HCT116 (cell line): Measurements from ENCODE around the gene GPM6B. TPM values are rescaled to one million over a fixed set of nuclear protein-coding genes. Genes with fewer than 3 reads are reported as not detected.

Experiments used
- ATAC-seq: fragments of 200-7000 bp; cut with Tn5 transposase; 2 replicates; pipeline ENCODE4 v1.9.1; 2020; ENCODE audit warnings: mild to moderate bottlenecking, moderate library complexity
- BruUV-seq: library from RNA; stranded (reverse); fragments of 400-500 nt; replicated peaks from 2 replicates; lab custom pipeline; 2021; lab: Mats Ljungman, UMichigan
- CTCF ChIA-PET: fragments of 300-600 bp; sonication (Branson Sonifier 250); formaldehyde crosslinking; loops from one replicate; lab custom pipeline; 2021; ENCODE audit warnings: antibody characterized with exemption; lab: Charles Lee
- POLR2A ChIA-PET: fragments of 300-600, 350-600 bp; sonication (Branson Sonifier 250); formaldehyde crosslinking; loops from one replicate; lab custom pipeline; 2021; ENCODE audit warnings: antibody characterized with exemption; lab: Charles Lee
- RAD21 ChIA-PET, 2 experiments: fragments of 300-600 bp; sonication (Branson Sonifier 250); formaldehyde crosslinking; loops; one replicate each; lab custom pipeline; 2023; ENCODE audit warnings: low total read pairs in 2 of 2; ENCODE audit not compliant: uncharacterized antibody in 2 of 2, unreplicated experiment in 2 of 2, low non-redundant PET in 1 of 2; lab: Charles Lee
- DNase-seq: peaks from one replicate; pipeline ENCODE4 v3.0.0-alpha.2; 2010; ENCODE audit warnings: low read depth, low spot score
- H2AFZ ChIP-seq: fragments of 200-600 bp; shearing (Covaris generic), sonication (generic); 2 replicates; pipeline ENCODE4 v1.6.1; 2017; ENCODE audit warnings: low read depth, mixed run types, mixed read lengths, antibody characterized with exemption, low read length; ENCODE audit not compliant: poor library complexity, severe bottlenecking
- H3K27ac ChIP-seq: 2 replicates; pipeline ENCODE4 v1.5.1; 2012; ENCODE audit warnings: low read depth, low read length
- H3K27me3 ChIP-seq: fragments of 200-600 bp; sonication (generic); 2 replicates; pipeline ENCODE4 v1.6.1; 2016; ENCODE audit warnings: mixed run types, low read length, mixed read lengths; ENCODE audit not compliant: insufficient read depth
- H3K36me3 ChIP-seq, 2 experiments: fragments of 200-500 bp in 1 of 2; fragments of 200-600 bp in 1 of 2; sonication (Bioruptor generic) in 1 of 2; sonication (generic) in 1 of 2; 2 replicates each; pipeline versions ENCODE4 v1.5.1 to v1.6.1; 2014 to 2016; ENCODE audit warnings: low read length in 2 of 2, inconsistent platforms in 1 of 2, mixed read lengths in 1 of 2, mixed run types in 1 of 2; ENCODE audit not compliant: insufficient read depth in 2 of 2, control insufficient read depth in 1 of 2
- H3K4me1 ChIP-seq, 2 experiments: fragments of 200-600 bp in 1 of 2; sonication (generic) in 1 of 2; 2 replicates each; pipeline versions ENCODE4 v1.5.1 to v1.6.1; 2012 to 2017; ENCODE audit warnings: low read length in 2 of 2, inconsistent platforms in 1 of 2, mild to moderate bottlenecking in 1 of 2, mixed read lengths in 1 of 2, mixed run types in 1 of 2, moderate library complexity in 1 of 2; ENCODE audit not compliant: insufficient read depth in 2 of 2, control insufficient read depth in 1 of 2
- H3K4me2 ChIP-seq: fragments of 200-600 bp; sonication (generic); 2 replicates; pipeline ENCODE4 v1.6.1; 2017; ENCODE audit warnings: mixed run types, low read length, mixed read lengths
- H3K4me3 ChIP-seq, 2 experiments: fragments of 200-600 bp in 1 of 2; sonication (generic) in 1 of 2; replicated peaks in 1 of 2; 2 replicates each; pipeline ENCODE4 v1.5.1; 2011 to 2016; ENCODE audit warnings: low read length in 2 of 2, control low read depth in 1 of 2, low read depth in 1 of 2, mild to moderate bottlenecking in 1 of 2, mixed read lengths in 1 of 2, mixed run types in 1 of 2
- H3K79me2 ChIP-seq: fragments of 200-600 bp; sonication (generic); 2 replicates; pipeline ENCODE4 v1.6.1; 2017; ENCODE audit warnings: mild to moderate bottlenecking, mixed run types, low read length, moderate library complexity, mixed read lengths; ENCODE audit not compliant: insufficient read depth
- H3K9ac ChIP-seq: fragments of 200-600 bp; sonication (generic); 2 replicates; pipeline ENCODE4 v1.6.1; 2016; ENCODE audit warnings: low read length, mixed read lengths
- H3K9me2 ChIP-seq: fragments of 200-600 bp; sonication (generic), shearing (Covaris generic); 2 replicates; pipeline ENCODE4 v1.6.1; 2017; ENCODE audit warnings: mixed run types, mild to moderate bottlenecking, moderate library complexity; ENCODE audit not compliant: insufficient read depth
- H3K9me3 ChIP-seq, 2 experiments: fragments of 200-500 bp in 1 of 2; fragments of 200-600 bp in 1 of 2; sonication (Bioruptor generic) in 1 of 2; sonication (generic) in 1 of 2; 2 replicates each; pipeline ENCODE4 v1.6.1; 2014 to 2017; ENCODE audit warnings: low read length in 2 of 2, mixed read lengths in 2 of 2, inconsistent platforms in 1 of 2, low read depth in 1 of 2, mild to moderate bottlenecking in 1 of 2, mixed run types in 1 of 2, moderate library complexity in 1 of 2; ENCODE audit not compliant: control insufficient read depth in 1 of 2, insufficient read depth in 1 of 2
- H4K20me1 ChIP-seq: fragments of 200-600 bp; sonication (generic), shearing (Covaris generic); 2 replicates; pipeline ENCODE4 v1.6.1; 2017; ENCODE audit warnings: mixed run types, mild to moderate bottlenecking, moderate library complexity; ENCODE audit not compliant: insufficient read depth
- CBX3 ChIP-seq: IDR thresholded peaks from 2 replicates; pipeline ENCODE4 v1.6.1; 2012; ENCODE audit warnings: low read depth
- EGR1 ChIP-seq: IDR thresholded peaks from 2 replicates; pipeline ENCODE4 v1.6.1; 2012; ENCODE audit warnings: low read depth
- EZH2 ChIP-seq: fragments of 200-600 bp; sonication (generic); IDR thresholded peaks from 2 replicates; pipeline ENCODE4 v1.6.1; 2017; ENCODE audit warnings: antibody characterized with exemption, mixed run types
- EZH2phosphoT487 ChIP-seq: fragments of 200-600 bp; IDR thresholded peaks from 2 replicates; pipeline ENCODE4 v1.6.1; 2018; ENCODE audit warnings: antibody characterized with exemption, borderline replicate concordance
- JUND ChIP-seq: IDR thresholded peaks from 2 replicates; pipeline ENCODE4 v1.6.1; 2012
- MAX ChIP-seq: IDR thresholded peaks from 2 replicates; pipeline ENCODE4 v1.6.1; 2012
- SIN3A ChIP-seq: IDR thresholded peaks from 2 replicates; pipeline ENCODE4 v1.6.1; 2012; ENCODE audit warnings: low read depth
- SP1 ChIP-seq: IDR thresholded peaks from 2 replicates; pipeline ENCODE4 v1.6.1; 2012; ENCODE audit warnings: low read depth
- SRF ChIP-seq: IDR thresholded peaks from 2 replicates; pipeline ENCODE4 v1.6.1; 2012; ENCODE audit warnings: low read depth
- TCF7L2 ChIP-seq: IDR thresholded peaks from 2 replicates; pipeline ENCODE4 v1.7.0; 2011; ENCODE audit warnings: borderline replicate concordance, inconsistent platforms; ENCODE audit not compliant: insufficient read depth, insufficient read length; ENCODE audit errors: extremely low read depth
- ZBTB33 ChIP-seq: IDR thresholded peaks from 2 replicates; pipeline ENCODE4 v1.6.1; 2011; ENCODE audit warnings: mild to moderate bottlenecking, low read length, moderate library complexity; ENCODE audit not compliant: insufficient replicate concordance; ENCODE audit errors: extremely low read depth
- ZFX ChIP-seq: fragments of 450-650 bp; IDR thresholded peaks from 2 replicates; pipeline ENCODE4 v1.6.1; 2017
- ZNF274 ChIP-seq: fragments of 200-500 bp; sonication (Bioruptor generic); IDR thresholded peaks from 2 replicates; pipeline ENCODE4 v1.6.1; 2014; ENCODE audit warnings: mild to moderate bottlenecking, low read depth, low read length, inconsistent platforms
- intact Hi-C: fragments of 100-400 bp; cut with micrococcal nuclease; formaldehyde crosslinking; loops from 2 replicates; pipeline ENCODE4 v1.10.0; 2022
- total RNA-seq: library from RNA; stranded (reverse); gene quantifications from one replicate; pipeline ENCODE4 v1.2.1, GENCODE V29; 2021; ENCODE audit not compliant: unreplicated experiment

The GPM6B gene
- total RNA-seq, 1 experiment from 2014 or later: 0.07 TPM

- TF ChIP-seq JUND: no peak
- no peak for TF ChIP-seq TCF7L2
- no peak for TF ChIP-seq ZBTB33
- TF ChIP-seq SP1: no peak
- TF ChIP-seq MAX: no peak
- no peak for TF ChIP-seq SIN3A
- no peak for TF ChIP-seq EGR1
- no peak for TF ChIP-seq EZH2
- TF ChIP-seq ZFX: no peak
- TF ChIP-seq EZH2phosphoT487: no peak
- no peak for TF ChIP-seq SRF
- no peak for TF ChIP-seq ZNF274
- no peak for TF ChIP-seq CBX3
- Histone ChIP-seq H3K36me3 (no peaks in the 10 kb centered on the region), H3K79me2 (no peaks in the 10 kb centered on the region), H3K9me2 (no peaks in the 10 kb centered on the region), H3K4me2 (no peak overlapping the region), H3K4me3 (no peak overlapping the region), H3K27me3 (no peaks in the 10 kb centered on the region), H3K9ac (no peak overlapping the region), H4K20me1 (no peaks in the 10 kb centered on the region), H3K4me1 (no peaks in the 10 kb centered on the region), H3K27ac (no peak overlapping the region), H2AFZ (no peak overlapping the region), H3K9me3 (no peaks in the 10 kb centered on the region)
- BruUV-seq: no TSS peak
- ChIA-PET RAD21 (no interaction called here), CTCF (no interaction called here), POLR2A (no interaction called here)
- intact Hi-C loops: no loop called here
- DNase-seq: no peak
- ATAC-seq: no peak
Observed at GRCh38 chrX:13794417-13794816, 22.5 kb downstream of the GPM6B start.
